GM12891 (cell line): ENCODE data around the gene SLK.

Experiments used
- DNase-seq: peaks from one replicate; pipeline ENCODE4 v3.0.0; 2011; ENCODE audit warnings: low spot score; ENCODE audit not compliant: insufficient read length
- FAIRE-seq: peaks from 2 replicates; lab custom pipeline; 2011; peaks lifted over from hg19 to GRCh38; lab: Jason Lieb, UNC
- PAX5 ChIP-seq: IDR thresholded peaks from 2 replicates; pipeline ENCODE4 v1.6.1; 2011; ENCODE audit warnings: low read length, moderate library complexity, mild to moderate bottlenecking; ENCODE audit not compliant: insufficient read depth, severe bottlenecking
- POLR2A ChIP-seq: IDR thresholded peaks from 2 replicates; pipeline ENCODE4 v1.6.1; 2011; ENCODE audit warnings: low read depth, low read length, control low read depth
- POLR2AphosphoS5 ChIP-seq: IDR thresholded peaks from 2 replicates; pipeline ENCODE4 v1.6.1; 2011; ENCODE audit warnings: low read depth, low read length, control low read depth
- POU2F2 ChIP-seq: IDR thresholded peaks from 2 replicates; pipeline ENCODE4 v1.6.1; 2011; ENCODE audit warnings: low read depth, mild to moderate bottlenecking, control low read depth, low read length, moderate library complexity
- SPI1 ChIP-seq: IDR thresholded peaks from 2 replicates; pipeline ENCODE4 v1.6.1; 2011; ENCODE audit warnings: low read depth, low read length, control low read depth
- TAF1 ChIP-seq: IDR thresholded peaks from 2 replicates; pipeline ENCODE4 v1.6.1; 2011; ENCODE audit warnings: low read depth, low read length, control low read depth

SLK gene

GRCh38 chr10:103967448-103968071, 620 bp downstream of the SLK start:
- TF ChIP-seq SPI1 (no peak), POLR2A (no peak), PAX5 (no peak), POLR2AphosphoS5 (no peak), TAF1 (no peak), POU2F2 (no peak)
- DNase-seq = peak; percentile 37
- FAIRE-seq = peak; percentile 59

GRCh38 chr10:103968441-103969391, 1.8 kb downstream of the SLK start:
- FAIRE-seq (no peak), DNase-seq (no peak)
- TF ChIP-seq POLR2AphosphoS5 (no peak), PAX5 (no peak), POLR2A (no peak), POU2F2 (no peak), SPI1 (no peak), TAF1 (no peak)

GRCh38 chr10:103969436-103969835, 2.5 kb downstream of the SLK start:
- TF ChIP-seq PAX5 = no peak
- TF ChIP-seq POLR2A = no peak
- TF ChIP-seq POLR2AphosphoS5 = no peak
- TF ChIP-seq POU2F2 = no peak
- TF ChIP-seq SPI1 = no peak
- TF ChIP-seq TAF1 = no peak
- peak; percentile 26 for FAIRE-seq
- DNase-seq = no peak

GRCh38 chr10:103969857-103970627, 3.1 kb downstream of the SLK start:
- TF ChIP-seq POU2F2 = no peak
- TF ChIP-seq TAF1 = no peak
- TF ChIP-seq POLR2A = no peak
- no peak for TF ChIP-seq SPI1
- no peak for TF ChIP-seq PAX5
- TF ChIP-seq POLR2AphosphoS5 = no peak
- no peak for DNase-seq
- no peak for FAIRE-seq

GRCh38 chr10:103975169-103975568, 8.2 kb downstream of the SLK start:
- no peak for DNase-seq
- TF ChIP-seq POLR2AphosphoS5 (no peak), POU2F2 (no peak), TAF1 (no peak), POLR2A (no peak), PAX5 (no peak), SPI1 (no peak)
- peak; percentile 16 for FAIRE-seq

- no peak for DNase-seq
- TF ChIP-seq POLR2AphosphoS5 = no peak
- no peak for TF ChIP-seq PAX5
- TF ChIP-seq POLR2A = no peak
- no peak for TF ChIP-seq SPI1
- no peak for TF ChIP-seq TAF1
- TF ChIP-seq POU2F2 = no peak
- FAIRE-seq = no peak
Measured at GRCh38 chr10:103977204-103977603, 10.3 kb downstream of the SLK start.

GRCh38 chr10:103979530-103979929, 12.6 kb downstream of the SLK start:
- no peak for FAIRE-seq
- TF ChIP-seq TAF1 = no peak
- TF ChIP-seq POLR2AphosphoS5 = no peak
- no peak for TF ChIP-seq SPI1
- TF ChIP-seq POLR2A = no peak
- no peak for TF ChIP-seq PAX5
- TF ChIP-seq POU2F2 = no peak
- DNase-seq = no peak

GRCh38 chr10:103980288-103980906, 13.5 kb downstream of the SLK start:
- DNase-seq (no peak), FAIRE-seq (no peak)
- TF ChIP-seq PAX5 = no peak
- TF ChIP-seq TAF1 = no peak
- TF ChIP-seq POLR2A = no peak
- TF ChIP-seq POLR2AphosphoS5 = no peak
- TF ChIP-seq SPI1 = no peak
- TF ChIP-seq POU2F2 = no peak
